K562 (cell line): Measurements from ENCODE around the gene GUCY2C. TPM values are rescaled to one million over a fixed set of nuclear protein-coding genes. Genes with fewer than 3 reads are reported as not detected.

Experiments used
- ATAC-seq: fragments of 200-7000 bp; cut with Tn5 transposase; 3 replicates; pipeline ENCODE4 v1.9.1; 2020; ENCODE audit warnings: moderate library complexity
- BruUV-seq: library from RNA; stranded (reverse); fragments of 400-500 nt; replicated peaks from 2 replicates; lab custom pipeline; 2021; lab: Mats Ljungman, UMichigan
- CTCF ChIA-PET: fragments of 300-600 bp; formaldehyde crosslinking; extraction: SDS; loops from one replicate; lab custom pipeline; 2021; ENCODE audit warnings: low intra/inter-chr PET ratio; lab: Yijun Ruan, JAX
- POLR2A ChIA-PET: fragments of 300-600, 350-650 bp; sonication (Branson Sonifier 250); formaldehyde crosslinking; extraction: SDS; loops from one replicate; lab custom pipeline; 2021; ENCODE audit warnings: antibody characterized with exemption, inconsistent platforms; lab: Yijun Ruan, JAX
- DNase-seq, 4 experiments: peaks; one replicate each; pipeline versions ENCODE4 v3.0.0 to v3.0.0-alpha.2; 2011 to 2018; ENCODE audit warnings: low spot score in 3 of 4, mixed read lengths in 3 of 4; ENCODE audit errors: extremely low read depth in 1 of 4
- FAIRE-seq: peaks from 2 replicates; lab custom pipeline; 2011; peaks lifted over from hg19 to GRCh38; lab: Jason Lieb, UNC
- H2AFZ ChIP-seq: 2 replicates; pipeline ENCODE4 v1.6.0; 2011; ENCODE audit warnings: low read depth, low read length, control low read depth, inconsistent platforms
- H3K27ac ChIP-seq: fragments of 200-600 bp; 3 replicates; pipeline ENCODE4 v1.8.0; 2011; ENCODE audit warnings: low read depth, mild to moderate bottlenecking, control low read depth, inconsistent platforms, low read length, moderate library complexity, mixed read lengths; ENCODE audit errors: extremely low read depth
- H3K27me3 ChIP-seq, 2 experiments: fragments of 300-600 bp in 1 of 2; 2 replicates in 1 of 2; 3 replicates in 1 of 2; pipeline versions ENCODE4 v1.6.0 to v1.8.0; 2011; ENCODE audit warnings: inconsistent platforms in 2 of 2, low read length in 2 of 2, mild to moderate bottlenecking in 1 of 2, mixed read lengths in 1 of 2, moderate library complexity in 1 of 2; ENCODE audit not compliant: control insufficient read depth in 2 of 2, insufficient read depth in 2 of 2
- H3K36me3 ChIP-seq: fragments of 300-600 bp; 3 replicates; pipeline ENCODE4 v1.8.0; 2011; ENCODE audit warnings: mild to moderate bottlenecking, low read length, inconsistent platforms; ENCODE audit not compliant: control insufficient read depth, insufficient read depth
- H3K4me1 ChIP-seq, 2 experiments: fragments of 200-600 bp in 1 of 2; replicated peaks in 1 of 2; 2 replicates in 1 of 2; 3 replicates in 1 of 2; pipeline versions ENCODE4 v1.5.1 to v1.8.0; 2011; ENCODE audit warnings: inconsistent platforms in 2 of 2, low read length in 2 of 2, mild to moderate bottlenecking in 1 of 2, mixed read lengths in 1 of 2, moderate library complexity in 1 of 2; ENCODE audit not compliant: control insufficient read depth in 2 of 2, insufficient read depth in 2 of 2
- H3K4me2 ChIP-seq: 2 replicates; pipeline ENCODE4 v1.6.1; 2011; ENCODE audit warnings: low read length, control low read depth, inconsistent platforms, mixed read lengths; ENCODE audit not compliant: insufficient read depth
- H3K4me3 ChIP-seq: fragments of 200-600 bp; sonication (generic), shearing (Covaris generic); 2 replicates; pipeline ENCODE4 v1.5.1; 2016; ENCODE audit warnings: control low read depth, inconsistent platforms
- H3K79me2 ChIP-seq: fragments of 200-600 bp; 3 replicates; pipeline ENCODE4 v1.8.0; 2011; ENCODE audit warnings: low read length, inconsistent platforms; ENCODE audit not compliant: control insufficient read depth, insufficient read depth
- H3K9ac ChIP-seq, 2 experiments: 2 replicates each; pipeline versions ENCODE4 v1.6.0 to v1.6.1; 2011; ENCODE audit warnings: low read depth in 2 of 2, low read length in 2 of 2, control low read depth in 1 of 2, inconsistent platforms in 1 of 2, mild to moderate bottlenecking in 1 of 2, mixed read lengths in 1 of 2; ENCODE audit not compliant: insufficient read depth in 1 of 2
- H3K9me1 ChIP-seq: one replicate; pipeline ENCODE4 v1.6.0; 2011; ENCODE audit warnings: inconsistent platforms, mild to moderate bottlenecking, low read length, moderate library complexity; ENCODE audit not compliant: control insufficient read depth, insufficient read depth
- H3K9me3 ChIP-seq: replicated peaks from 2 replicates; pipeline ENCODE4 v1.5.1; 2011; ENCODE audit warnings: low read depth, low read length, inconsistent platforms; ENCODE audit not compliant: control insufficient read depth, insufficient read depth
- H4K20me1 ChIP-seq: replicated peaks from 2 replicates; pipeline ENCODE4 v1.6.1; 2011; ENCODE audit warnings: low read length, inconsistent platforms, mixed read lengths; ENCODE audit not compliant: control insufficient read depth, insufficient read depth
- E2F3 ChIP-seq: fragments of 250-450 bp; sonication (Bioruptor Pico); IDR thresholded peaks from 2 replicates; pipeline ENCODE4 v1.4.0; 2020; ENCODE audit warnings: mild to moderate bottlenecking
- MAFG ChIP-seq: fragments of 450-650 bp; conservative IDR thresholded peaks from 2 replicates; pipeline ENCODE4 v1.6.1; 2016; ENCODE audit warnings: missing genetic modification characterization, missing compliant biosample characterization
- MTA2 ChIP-seq: fragments of 450-650 bp; IDR thresholded peaks from 2 replicates; pipeline ENCODE4 v1.6.1; 2016; ENCODE audit warnings: low read depth
- PHF20 ChIP-seq: fragments of 450-650 bp; IDR thresholded peaks from 2 replicates; pipeline ENCODE4 v1.6.1; 2018; ENCODE audit not compliant: partially characterized antibody
- SFPQ ChIP-seq: fragments of 200-400 bp; formaldehyde crosslinking; IDR thresholded peaks from 2 replicates; pipeline ENCODE4 v1.6.1; 2017; ENCODE audit warnings: mild to moderate bottlenecking, low read depth, low read length, moderate library complexity
- SMARCC2 ChIP-seq: fragments of 450-650 bp; IDR thresholded peaks from 2 replicates; pipeline ENCODE4 v1.6.1; 2017; ENCODE audit warnings: antibody characterized with exemption, moderate library complexity, mild to moderate bottlenecking, low read depth
- TFAP4 ChIP-seq: sonication (generic); formaldehyde crosslinking; IDR thresholded peaks from 2 replicates; pipeline ENCODE4 v1.8.0; 2022; ENCODE audit warnings: missing genetic modification reagents, mild to moderate bottlenecking, moderate library complexity, borderline replicate concordance
- ZNF133 ChIP-seq: fragments of 250-450 bp; sonication (Bioruptor Pico); IDR thresholded peaks from 2 replicates; pipeline ENCODE4 v1.4.0; 2020; ENCODE audit warnings: mild to moderate bottlenecking
- WGBS: fragments of 100-300 bp; shearing (Covaris generic); methylation state at CpG from one replicate; pipeline ENCODE4 v1.1.6; 2016; ENCODE audit warnings: low coverage, mixed read lengths; ENCODE audit not compliant: insufficient coverage; ENCODE audit errors: missing lambda C conversion rate; 5-methylcytosine and 5-hydroxymethylcytosine counted together
- in situ Hi-C: fragments of 300-500 bp; cut with MboI; formaldehyde crosslinking; loops from 4 replicates; pipeline ENCODE4 v1.15.0; 2018; ENCODE audit warnings: inconsistent platforms, mixed read lengths
- intact Hi-C: fragments of 100-400 bp; cut with micrococcal nuclease; formaldehyde crosslinking; loops from 2 replicates; pipeline ENCODE4 v1.14.2; 2022
- polyA plus RNA-seq, 8 experiments: library from polyadenylated mRNA; depleted of rRNA in 4 of 8; stranded (reverse) in 5 of 8; unstranded in 3 of 8; fragments of >200 nt; fragmentation: Nextera tagmentation in 2 of 8; fragmentation: Illumina TruSeq in 1 of 8; extraction: Ambion mirVana in 2 of 8; extraction: Trizol in 1 of 8; gene quantifications; 2 replicates each; pipeline versions ENCODE4 v1.2.1 to v1.2.3, GENCODE V29; 2011 to 2014; ENCODE audit warnings: inconsistent platforms in 1 of 8, missing spikeins in 1 of 8
- total RNA-seq, 7 experiments: library from RNA; depleted of rRNA in 6 of 7; stranded (reverse); fragments of >200 nt in 6 of 7; fragmentation: Illumina TruSeq in 2 of 7; extraction: Trizol in 2 of 7; gene quantifications; 2 replicates each; pipeline versions ENCODE4 v1.2.1 to v1.2.3, GENCODE V29; 2011 to 2021; ENCODE audit warnings: low replicate concordance in 1 of 7
- TF ChIP-seq, protein P1 (sequence below): sonication (generic); IDR thresholded peaks from 2 replicates; pipeline ENCODE4 v1.6.1; 2016
- TF ChIP-seq, protein P2 (sequence below): fragments of 250-450 bp; sonication (Bioruptor Pico); IDR thresholded peaks from 2 replicates; pipeline ENCODE4 v1.5.0; 2021; ENCODE audit warnings: mild to moderate bottlenecking, borderline replicate concordance

The GUCY2C gene
- total and polyA plus RNA-seq, 9 of the 15 experiments (the other 6 are each of a cell fraction or from before 2014, with no cell fraction given) = 0.01 to 0.05 (median 0.04) TPM; not detected in 6

- Histone ChIP-seq H3K27ac (no peak overlapping the region), H3K36me3 (no peaks in the 10 kb centered on the region)
- intact Hi-C loops = no loop called here
- no TSS peak for BruUV-seq
- TF ChIP-seq E2F3 (no peak), PHF20 (no peak)
- TF ChIP-seq, all 486 proteins: peak for 0
- H3K27me3 ChIP-seq = no peaks in the 10 kb centered on the region
- no peak for ATAC-seq
- no peaks in the 10 kb centered on the region for H3K79me2 ChIP-seq
- H3K9me1 ChIP-seq = no peaks in the 10 kb centered on the region
- H2AFZ ChIP-seq = no peak overlapping the region
- no peaks in the 10 kb centered on the region for H3K4me1 ChIP-seq
- POLR2A ChIA-PET = no interaction called here
- H3K9me3 ChIP-seq = no peaks in the 10 kb centered on the region
- H4K20me1 ChIP-seq = no peaks in the 10 kb centered on the region
- no peak overlapping the region for H3K4me2 ChIP-seq
- H3K4me3 ChIP-seq = no peak overlapping the region
- in situ Hi-C loops = no loop called here
- FAIRE-seq = no peak
- CTCF ChIA-PET = no interaction called here
- 3% methylated on average over 3 of the region's 5 CpGs for WGBS
- DNase-seq = no peak
- no peak overlapping the region for H3K9ac ChIP-seq
Measured at GRCh38 chr12:14695715-14696141, 671 bp downstream of the GUCY2C start.

- Histone ChIP-seq H3K79me2 (no peaks in the 10 kb centered on the region), H3K4me2 (no peak overlapping the region), H4K20me1 (no peaks in the 10 kb centered on the region), H3K27ac (no peak overlapping the region), H3K4me3 (no peak overlapping the region), H3K4me1 (no peaks in the 10 kb centered on the region), H3K27me3 (no peaks in the 10 kb centered on the region), H3K9ac (no peak overlapping the region), H3K9me3 (no peaks in the 10 kb centered on the region), H3K9me1 (no peaks in the 10 kb centered on the region), H2AFZ (no peak overlapping the region), H3K36me3 (no peaks in the 10 kb centered on the region)
- DNase-seq (no peak), ATAC-seq (no peak), FAIRE-seq (no peak)
- CTCF ChIA-PET = no interaction called here
- POLR2A ChIA-PET = no interaction called here
- WGBS = 10% methylated on average over 3 of the region's 3 CpGs
- no TSS peak for BruUV-seq
- intact Hi-C loops (no loop called here), in situ Hi-C loops (no loop called here)
- TF ChIP-seq, protein P1, sequence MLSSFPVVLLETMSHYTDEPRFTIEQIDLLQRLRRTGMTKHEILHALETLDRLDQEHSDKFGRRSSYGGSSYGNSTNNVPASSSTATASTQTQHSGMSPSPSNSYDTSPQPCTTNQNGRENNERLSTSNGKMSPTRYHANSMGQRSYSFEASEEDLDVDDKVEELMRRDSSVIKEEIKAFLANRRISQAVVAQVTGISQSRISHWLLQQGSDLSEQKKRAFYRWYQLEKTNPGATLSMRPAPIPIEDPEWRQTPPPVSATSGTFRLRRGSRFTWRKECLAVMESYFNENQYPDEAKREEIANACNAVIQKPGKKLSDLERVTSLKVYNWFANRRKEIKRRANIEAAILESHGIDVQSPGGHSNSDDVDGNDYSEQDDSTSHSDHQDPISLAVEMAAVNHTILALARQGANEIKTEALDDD = no peak
- no peak for TF ChIP-seq SMARCC2
- TF ChIP-seq MTA2 = no peak
- TF ChIP-seq, protein P2, sequence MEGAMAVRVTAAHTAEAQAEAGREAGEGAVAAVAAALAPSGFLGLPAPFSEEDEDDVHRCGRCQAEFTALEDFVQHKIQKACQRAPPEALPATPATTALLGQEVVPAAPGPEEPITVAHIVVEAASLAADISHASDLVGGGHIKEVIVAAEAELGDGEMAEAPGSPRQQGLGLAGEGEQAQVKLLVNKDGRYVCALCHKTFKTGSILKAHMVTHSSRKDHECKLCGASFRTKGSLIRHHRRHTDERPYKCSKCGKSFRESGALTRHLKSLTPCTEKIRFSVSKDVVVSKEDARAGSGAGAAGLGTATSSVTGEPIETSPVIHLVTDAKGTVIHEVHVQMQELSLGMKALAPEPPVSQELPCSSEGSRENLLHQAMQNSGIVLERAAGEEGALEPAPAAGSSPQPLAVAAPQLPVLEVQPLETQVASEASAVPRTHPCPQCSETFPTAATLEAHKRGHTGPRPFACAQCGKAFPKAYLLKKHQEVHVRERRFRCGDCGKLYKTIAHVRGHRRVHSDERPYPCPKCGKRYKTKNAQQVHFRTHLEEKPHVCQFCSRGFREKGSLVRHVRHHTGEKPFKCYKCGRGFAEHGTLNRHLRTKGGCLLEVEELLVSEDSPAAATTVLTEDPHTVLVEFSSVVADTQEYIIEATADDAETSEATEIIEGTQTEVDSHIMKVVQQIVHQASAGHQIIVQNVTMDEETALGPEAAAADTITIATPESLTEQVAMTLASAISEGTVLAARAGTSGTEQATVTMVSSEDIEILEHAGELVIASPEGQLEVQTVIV (CRISPR knock-in tag) = no peak
- TF ChIP-seq TFAP4 (CRISPR knock-in tag) = no peak
- TF ChIP-seq ZNF133 (CRISPR knock-in tag) = no peak
- no peak for TF ChIP-seq SFPQ
- no peak for TF ChIP-seq MAFG (tag)
Measured at GRCh38 chr12:14694970-14695369, 1.4 kb downstream of the GUCY2C start.
